GM12874 (cell line): ENCODE measurements around the gene SYT9.

Source experiments
- CTCF ChIP-seq: IDR thresholded peaks from 2 replicates; pipeline ENCODE4 v1.5.1; 2011; ENCODE audit warnings: low read depth, mild to moderate bottlenecking, control low read depth, low read length, moderate library complexity; ENCODE audit not compliant: insufficient read depth

The SYT9 gene

DNA sequence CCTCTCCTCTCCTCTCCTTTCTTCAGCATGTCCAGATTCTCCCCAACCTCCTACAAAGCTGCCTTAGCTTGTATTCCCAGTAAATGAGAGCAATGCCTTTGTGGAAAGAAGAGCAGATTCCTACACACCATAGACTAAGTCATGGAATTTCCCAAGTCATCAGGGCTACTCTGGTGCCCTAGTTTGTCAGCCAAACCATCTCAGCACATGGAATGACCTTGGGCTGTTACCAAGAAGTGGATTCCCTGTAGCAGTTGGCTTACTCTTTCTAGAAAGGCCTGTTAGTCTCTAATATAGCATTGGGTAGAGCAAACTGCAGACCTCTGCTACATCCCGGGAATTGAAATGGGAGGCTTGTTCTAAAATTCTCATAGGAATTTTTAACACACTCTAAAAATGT lies 124.7 kb downstream of the SYT9 start:
- TF ChIP-seq CTCF: no peak

GRCh38 chr11:7381937-7382336 lies 130.2 kb downstream of the SYT9 start:
- no peak for TF ChIP-seq CTCF

DNA sequence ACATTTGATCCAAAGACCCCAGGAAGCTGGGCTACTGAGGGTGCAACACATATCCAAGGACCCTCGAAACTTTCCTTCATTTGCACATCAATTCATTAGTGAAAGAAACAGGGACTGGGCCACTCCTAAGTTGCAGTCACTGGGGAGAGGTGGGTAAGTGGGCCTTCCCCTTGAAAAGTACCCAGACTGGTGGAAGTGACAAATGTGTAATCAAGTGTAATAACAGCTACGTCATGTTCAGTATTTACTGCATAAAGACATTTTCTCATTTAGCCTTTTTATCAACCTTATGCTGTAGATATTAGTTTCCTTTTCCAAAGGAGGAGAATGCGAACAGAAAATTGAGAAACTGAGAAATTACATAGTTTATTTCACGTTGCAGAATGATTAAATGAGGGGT lies 131.7 kb downstream of the SYT9 start:
- TF ChIP-seq CTCF: no peak

GRCh38 chr11:7384691-7385090 lies 133.0 kb downstream of the SYT9 start:
- no peak for TF ChIP-seq CTCF

- TF ChIP-seq CTCF: no peak
Measured at GRCh38 chr11:7385532-7385931, 133.8 kb downstream of the SYT9 start.

- TF ChIP-seq CTCF: no peak
Measured at GRCh38 chr11:7413961-7414915, 162.5 kb downstream of the SYT9 start.

DNA sequence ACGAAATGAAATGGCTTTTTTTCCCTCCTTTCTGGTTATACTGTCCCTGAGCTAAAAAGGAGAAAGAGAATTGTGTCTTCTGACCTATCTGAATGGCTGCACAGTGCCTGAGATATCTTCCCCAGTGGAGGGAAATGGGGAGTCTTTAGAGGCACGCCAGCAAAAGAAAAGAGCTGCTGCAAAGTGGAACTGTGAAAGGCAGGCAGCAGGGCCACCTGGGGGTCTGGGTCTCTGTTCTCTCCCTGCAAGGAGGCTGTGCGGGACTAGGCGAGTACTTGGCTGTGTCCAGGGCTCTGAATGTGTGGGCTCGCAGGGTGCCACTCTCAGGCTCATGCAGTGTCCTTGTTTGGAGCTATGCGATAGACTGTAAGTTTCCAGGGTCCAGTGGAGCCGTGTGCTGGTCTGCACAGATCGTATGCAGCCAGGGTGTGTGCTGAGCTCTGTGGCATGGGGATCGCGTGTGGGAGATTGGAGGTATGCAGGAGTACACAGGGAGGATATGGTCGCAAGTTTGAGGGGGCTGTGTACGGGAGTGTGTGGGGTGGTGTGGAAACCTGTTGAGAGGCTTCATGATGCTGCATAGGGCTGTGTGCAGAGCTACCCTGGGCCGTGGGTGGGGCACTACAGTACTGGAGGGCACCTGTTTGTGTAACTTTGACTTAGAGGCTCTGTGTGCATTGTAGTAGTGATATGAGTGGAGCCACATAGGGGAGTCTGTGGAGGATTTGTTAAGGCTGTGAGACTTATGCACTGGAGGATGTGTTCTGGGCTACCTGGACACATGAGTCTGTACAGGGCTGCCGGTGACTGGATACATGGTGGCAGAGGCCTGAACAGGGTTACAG lies 163.5 kb downstream of the SYT9 start:
- no peak for TF ChIP-seq CTCF
